HFF-Myc (cell line): ENCODE measurements around the gene FGF19.

Experiments used
- DNase-seq: peaks from one replicate; pipeline ENCODE4 v3.0.0-alpha.2; 2011; ENCODE audit warnings: low read depth; ENCODE audit errors: extremely low read depth
- H3K4me3 ChIP-seq: replicated peaks from 2 replicates; pipeline ENCODE4 v1.5.1; 2011; ENCODE audit warnings: low read depth, mild to moderate bottlenecking, control low read depth, low read length
- CTCF ChIP-seq: IDR thresholded peaks from 2 replicates; pipeline ENCODE4 v1.5.1; 2012; ENCODE audit warnings: mild to moderate bottlenecking, low read depth, low read length, control low read depth; ENCODE audit errors: missing control alignments

Gene FGF19

GRCh38 chr11:69718912-69719311 is 15.1 kb upstream of the FGF19 start:
- TF ChIP-seq CTCF = no peak
- no peak overlapping the region for H3K4me3 ChIP-seq
- no peak for DNase-seq

DNA sequence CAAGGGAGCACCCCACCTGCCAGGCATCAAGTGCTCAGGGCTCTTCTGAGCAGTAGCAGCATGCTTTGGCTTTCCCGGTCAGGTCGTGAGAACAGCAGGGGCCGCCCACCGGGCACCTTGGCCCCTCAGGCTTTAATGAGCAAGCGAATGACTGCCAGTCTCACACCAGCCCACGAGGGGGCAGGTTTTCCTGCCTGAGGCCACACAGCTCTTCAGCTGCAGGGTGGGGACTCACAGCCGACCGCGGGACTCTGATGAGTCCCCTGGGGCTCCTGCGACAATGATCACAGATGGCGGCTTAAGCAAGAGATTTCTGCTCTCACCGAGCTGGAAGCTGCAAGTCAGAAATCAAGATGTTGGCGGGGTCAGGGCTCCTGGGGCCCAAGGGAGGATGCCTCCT is 14.3 kb upstream of the FGF19 start:
- DNase-seq = no peak
- peak; percentile 57 for TF ChIP-seq CTCF
- H3K4me3 ChIP-seq = no peak overlapping the region

DNA sequence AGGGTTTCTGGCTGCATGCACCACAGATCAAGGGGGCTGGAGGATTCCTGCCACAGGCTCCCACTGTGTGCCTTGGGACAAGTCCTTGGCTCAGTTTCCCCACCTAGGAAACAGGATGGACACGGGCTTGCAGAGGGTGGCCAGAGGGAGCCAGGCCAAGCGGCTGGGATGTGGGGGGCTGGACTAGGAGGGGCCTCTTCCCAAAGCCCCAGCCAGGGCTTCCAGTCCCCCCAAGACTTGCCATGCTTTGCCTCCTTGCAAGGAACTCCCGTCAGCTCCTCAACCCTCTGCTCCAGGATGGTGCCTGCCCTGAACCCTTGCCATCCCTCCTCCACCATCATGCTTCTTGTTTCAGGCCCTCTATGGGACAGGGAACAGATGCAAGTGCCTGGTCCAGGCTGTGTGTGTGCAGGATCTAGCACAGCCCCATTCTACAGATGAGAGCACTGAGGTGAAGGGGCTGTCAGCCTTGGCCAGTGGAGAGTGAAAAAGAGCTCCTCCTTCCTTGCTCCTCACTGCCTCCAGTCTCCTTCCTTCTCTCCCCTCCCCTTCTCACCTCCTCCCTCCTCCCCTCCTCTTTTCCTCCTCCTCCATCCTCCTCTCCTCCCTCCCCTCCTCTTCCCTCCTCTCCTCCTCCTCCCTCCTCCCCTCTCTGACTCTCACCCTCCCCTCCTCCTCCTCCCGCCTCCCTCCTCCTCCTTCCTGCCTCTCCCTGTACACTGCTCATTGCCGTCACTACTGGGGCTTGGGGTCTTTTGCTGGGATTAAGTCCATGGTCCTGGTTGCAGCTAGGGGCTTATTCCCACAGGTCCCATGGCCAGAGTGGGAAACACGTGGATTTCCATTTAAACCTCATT is 13.3 kb upstream of the FGF19 start:
- H3K4me3 ChIP-seq = no peak overlapping the region
- no peak for TF ChIP-seq CTCF
- DNase-seq = no peak

DNA sequence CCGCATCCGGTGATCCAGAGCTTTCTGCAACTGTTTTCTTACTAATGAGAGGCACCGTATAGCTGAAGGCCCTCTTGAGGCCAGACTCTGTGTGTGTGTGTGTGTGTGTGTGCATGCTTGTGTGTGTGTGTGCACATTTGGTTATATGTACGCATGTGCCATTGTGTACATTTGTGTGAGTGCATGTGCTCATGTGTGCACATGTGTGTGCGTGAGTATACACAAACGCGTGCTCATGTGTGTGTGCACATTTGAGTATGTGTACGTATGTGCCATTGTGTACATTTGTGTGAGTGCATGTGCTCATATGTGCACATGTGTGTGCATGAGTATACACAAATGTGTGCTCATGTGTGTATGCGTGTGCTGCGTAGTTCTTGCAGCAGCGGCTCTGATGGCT is 12.3 kb upstream of the FGF19 start:
- no peak for TF ChIP-seq CTCF
- no peak for DNase-seq
- no peak overlapping the region for H3K4me3 ChIP-seq

- H3K4me3 ChIP-seq = no peak overlapping the region
- TF ChIP-seq CTCF = no peak
- DNase-seq = no peak
Measured at GRCh38 chr11:69715446-69715845, 11.6 kb upstream of the FGF19 start.

- DNase-seq = no peak
Measured at GRCh38 chr11:69711822-69712801, 8.3 kb upstream of the FGF19 start.

More at GRCh38 chr11:69711822-69712801, 8.3 kb upstream of the FGF19 start:
- H3K4me3 ChIP-seq = no peak overlapping the region
- TF ChIP-seq CTCF = no peak
